Lung (tissue), 12 donors: ENCODE data around the gene MSH3. TPM values are rescaled to one million over a fixed set of nuclear protein-coding genes. Genes with fewer than 3 reads are reported as not detected.
"Not testable (repeated sequence)": the region's sequence is repeated elsewhere in the genome, so short reads cannot be mapped to it uniquely, and the experiment has no call there.

Experiments used
- ATAC-seq: fragments of 200-7000 bp; cut with Tn5 transposase; one replicate; pipeline ENCODE4 v1.9.1; 2020; ENCODE audit warnings: moderate number of reproducible peaks; ENCODE audit not compliant: insufficient read depth, low FRiP score
- DNase-seq, 3 donors: peaks; one replicate each; pipeline ENCODE4 v3.0.0-alpha.2; 2013 to 2017
- H3K27ac ChIP-seq, 2 donors: one replicate each; pipeline ENCODE4 v1.5.1; 2013; ENCODE audit warnings: mild to moderate bottlenecking in 2 of 2, moderate library complexity in 2 of 2, control low read depth in 1 of 2, inconsistent platforms in 1 of 2, low read depth in 1 of 2, low read length in 1 of 2
- H3K27me3 ChIP-seq, 3 donors: one replicate each; pipeline ENCODE4 v1.5.1; 2013; ENCODE audit warnings: low read length in 2 of 3; ENCODE audit not compliant: control insufficient read depth in 3 of 3, insufficient read depth in 3 of 3
- H3K36me3 ChIP-seq, 4 donors: one replicate each; pipeline ENCODE4 v1.5.1; 2013; ENCODE audit warnings: low read length in 4 of 4, mild to moderate bottlenecking in 1 of 4, moderate library complexity in 1 of 4; ENCODE audit not compliant: control insufficient read depth in 4 of 4, insufficient read depth in 4 of 4
- H3K4me1 ChIP-seq, 5 donors: one replicate each; pipeline ENCODE4 v1.5.1; 2013; ENCODE audit warnings: low read length in 5 of 5, mild to moderate bottlenecking in 2 of 5, moderate library complexity in 1 of 5; ENCODE audit not compliant: control insufficient read depth in 5 of 5, insufficient read depth in 5 of 5
- H3K4me3 ChIP-seq: one replicate; pipeline ENCODE4 v1.5.1; 2013; ENCODE audit warnings: mild to moderate bottlenecking, control low read depth, moderate library complexity
- H3K9ac ChIP-seq, 2 donors: one replicate each; pipeline ENCODE4 v1.5.1; 2013; ENCODE audit warnings: low read length in 2 of 2, control low read depth in 1 of 2; ENCODE audit not compliant: insufficient read depth in 1 of 2
- H3K9me3 ChIP-seq, 4 donors: one replicate each; pipeline ENCODE4 v1.5.1; 2013; ENCODE audit warnings: low read length in 3 of 4, mild to moderate bottlenecking in 1 of 4, moderate library complexity in 1 of 4; ENCODE audit not compliant: control insufficient read depth in 4 of 4, insufficient read depth in 3 of 4
- CTCF ChIP-seq: IDR thresholded peaks from 2 replicates; pipeline ENCODE4 v1.5.1; 2012; ENCODE audit warnings: mild to moderate bottlenecking; ENCODE audit errors: control extremely low read depth, extremely low read depth
- WGBS, 2 donors: extraction: QIAGEN DNeasy Blood & Tissue Kit; methylation state at CpG; one replicate each; pipeline ENCODE4 v1.1.7; 2013; 5-methylcytosine and 5-hydroxymethylcytosine counted together
- polyA plus RNA-seq, 2 donors: library from polyadenylated mRNA; stranded (reverse); fragments of 200-250 nt; gene quantifications; one replicate each; pipeline ENCODE4 v1.2.1, GENCODE V29; 2013
- total RNA-seq, 2 donors: library from RNA; depleted of rRNA in 1 of 2; stranded (reverse); fragments of >200 nt in 1 of 2; gene quantifications; one replicate each; pipeline ENCODE4 v1.2.1, GENCODE V29; 2014 to 2021
- donor health status: control.
- donor health status: control.
- donor health status: Bipolar disorder and iron deficiency.
- donor health status: healthy.
- donor health status: DM: yes; HTN: yes; CAD: no.

MSH3 gene
- total and polyA plus RNA-seq, 4 donors = 2.8 to 29.0 (median 9.6) TPM

- no peak overlapping the region for H3K27ac ChIP-seq
- no peak for DNase-seq
- no peaks in the 10 kb centered on the region for H3K4me1 ChIP-seq
- 55 to 67% methylated on average over 3 of the region's 3 CpGs for WGBS, 2 donors
- no peak for TF ChIP-seq CTCF
- H3K36me3 ChIP-seq = peaks cover 0 to 12% (median 1%) of the 10 kb centered on the region in 4 donors
- H3K9ac ChIP-seq = no peak overlapping the region
- H3K9me3 ChIP-seq = peaks cover 0 to 2% (median 0%) of the 10 kb centered on the region in 4 donors
- no peak for ATAC-seq
- H3K4me3 ChIP-seq = no peak overlapping the region
- H3K27me3 ChIP-seq = no peaks in the 10 kb centered on the region
Observed at GRCh38 chr5:80738466-80738865, 84.0 kb downstream of the MSH3 start.

GRCh38 chr5:80739057-80739456 lies 84.6 kb downstream of the MSH3 start:
- WGBS, 2 donors = 94 to 95% methylated on average over 4 of the region's 4 CpGs
- no peaks in the 10 kb centered on the region for H3K27me3 ChIP-seq
- no peak for TF ChIP-seq CTCF
- H3K36me3 ChIP-seq = peaks cover 0 to 12% (median 1%) of the 10 kb centered on the region in 4 donors
- H3K4me1 ChIP-seq = no peaks in the 10 kb centered on the region
- H3K9ac ChIP-seq = no peak overlapping the region
- H3K27ac ChIP-seq = no peak overlapping the region
- no peak overlapping the region for H3K4me3 ChIP-seq
- ATAC-seq (no peak), DNase-seq (no peak)
- peaks cover 0 to 2% (median 0%) of the 10 kb centered on the region in 4 donors for H3K9me3 ChIP-seq

GRCh38 chr5:80739496-80739895 lies 85.0 kb downstream of the MSH3 start:
- peaks cover 0 to 12% (median 1%) of the 10 kb centered on the region in 4 donors for H3K36me3 ChIP-seq
- H3K4me1 ChIP-seq = no peaks in the 10 kb centered on the region
- ATAC-seq (no peak), DNase-seq (no peak)
- TF ChIP-seq CTCF = no peak
- no peak overlapping the region for H3K27ac ChIP-seq
- H3K9ac ChIP-seq = no peak overlapping the region
- WGBS, 2 donors = 90 to 95% methylated on average over 4 of the region's 4 CpGs
- H3K27me3 ChIP-seq = no peaks in the 10 kb centered on the region
- H3K4me3 ChIP-seq = no peak overlapping the region
- peaks cover 0 to 2% (median 0%) of the 10 kb centered on the region in 4 donors for H3K9me3 ChIP-seq

GRCh38 chr5:80739898-80740297 lies 85.4 kb downstream of the MSH3 start:
- Histone ChIP-seq H3K36me3 (peaks cover 2 to 12% (median 5%) of the 10 kb centered on the region in 4 donors), H3K27ac (no peak overlapping the region), H3K4me1 (no peaks in the 10 kb centered on the region), H3K9me3 (peaks cover 0 to 2% (median 0%) of the 10 kb centered on the region in 4 donors), H3K27me3 (no peaks in the 10 kb centered on the region), H3K9ac (no peak overlapping the region), H3K4me3 (no peak overlapping the region)
- no peak for DNase-seq
- no peak for TF ChIP-seq CTCF
- no peak for ATAC-seq
- WGBS, 2 donors = 87 to 90% methylated on average over 2 of the region's 2 CpGs

GRCh38 chr5:80740488-80740887 lies 86.0 kb downstream of the MSH3 start:
- not testable (repeated sequence) for ATAC-seq

More at GRCh38 chr5:80740488-80740887, 86.0 kb downstream of the MSH3 start:
- H3K4me3 ChIP-seq, H3K27ac ChIP-seq, H3K27me3 ChIP-seq, H3K9ac ChIP-seq, H3K4me1 ChIP-seq, H3K9me3 ChIP-seq, DNase-seq: not testable (repeated sequence)
- H3K36me3 ChIP-seq = peaks cover 3 to 13% (median 7%) of the 10 kb centered on the region in 4 donors
- WGBS, 2 donors = 94 to 97% methylated on average over 12 of the region's 12 CpGs
